Measurements from ENCODE around the gene DBF4B.
"Not testable (repeated sequence)": the region's sequence is repeated elsewhere in the genome, so short reads cannot be mapped to it uniquely, and the experiment has no call there.

DBF4B gene

DNA sequence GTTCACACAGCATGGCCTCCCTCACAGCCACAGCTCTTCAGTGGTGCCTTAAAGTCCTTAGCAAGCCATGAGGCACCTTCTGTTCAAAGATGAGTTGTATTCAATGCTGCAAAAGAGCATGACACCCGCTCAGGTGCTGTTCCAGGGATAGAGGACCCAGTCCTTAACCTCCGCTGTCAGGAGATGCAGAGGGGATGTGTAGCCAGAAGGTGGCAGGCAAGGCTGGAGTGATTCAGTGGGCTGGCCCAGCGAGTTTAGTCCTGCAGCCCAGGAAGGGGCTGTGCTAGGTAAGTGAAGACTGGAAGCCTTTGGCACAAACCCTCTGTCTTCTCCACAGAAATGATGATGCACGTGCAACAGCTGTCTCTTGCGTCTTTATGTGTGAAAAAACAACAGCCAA lies 25.3 kb downstream of the DBF4B start:
- DNase-seq: no peak

DNA sequence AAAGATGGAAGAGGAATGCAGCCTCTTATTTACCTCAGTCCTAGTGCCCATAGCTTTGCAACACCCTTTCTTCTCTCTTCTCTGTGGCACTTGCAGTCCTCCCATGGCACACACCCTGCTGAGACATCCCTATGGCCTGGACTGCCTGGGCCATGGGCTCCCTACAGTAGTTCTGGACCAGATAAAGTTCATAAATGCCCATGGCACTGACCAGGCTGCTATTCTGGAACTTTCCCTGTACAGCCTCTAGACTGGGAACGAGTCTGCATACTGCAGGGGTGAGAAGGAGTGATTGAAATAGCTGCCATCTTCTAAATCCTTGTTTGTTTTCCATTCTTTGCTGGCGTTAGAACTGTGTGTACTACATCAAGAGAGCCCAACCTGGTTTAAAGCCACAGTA lies 25.8 kb downstream of the DBF4B start:
- DNase-seq: no peak

DNA sequence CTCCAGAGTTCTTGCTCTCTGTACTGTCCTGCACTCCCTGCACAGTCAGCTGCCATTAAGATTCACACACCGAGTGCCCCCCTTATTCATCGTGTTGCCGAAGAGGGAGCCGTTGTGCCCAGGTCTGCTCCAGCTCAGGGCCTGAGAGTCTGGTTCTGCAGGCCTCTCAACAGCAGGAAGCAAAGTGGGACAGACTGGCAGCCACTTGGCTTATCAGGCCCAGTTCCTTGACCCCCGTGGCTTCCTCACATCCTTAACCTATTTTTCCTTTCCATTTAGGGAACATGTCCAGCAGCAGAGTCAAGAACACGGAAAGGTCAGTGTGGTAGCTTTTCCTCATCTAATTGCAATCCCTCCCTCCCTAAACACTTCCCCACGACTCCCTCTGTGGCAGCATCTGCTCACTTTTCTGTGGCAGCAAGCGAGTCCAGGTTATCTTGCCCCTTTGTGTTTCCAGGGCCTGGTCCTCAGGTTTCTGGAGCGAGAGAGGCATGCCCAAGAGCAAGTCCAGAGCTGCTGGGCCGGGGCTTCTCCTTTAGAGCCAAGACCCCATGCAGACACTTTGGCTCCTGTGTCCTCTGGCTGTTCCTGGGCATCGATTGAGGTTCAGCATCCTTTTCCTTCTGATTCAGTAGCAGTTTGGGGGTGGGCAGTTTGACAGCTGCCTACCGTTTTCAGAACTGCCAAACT lies 28.2 kb downstream of the DBF4B start:
- no peak for DNase-seq

DNA sequence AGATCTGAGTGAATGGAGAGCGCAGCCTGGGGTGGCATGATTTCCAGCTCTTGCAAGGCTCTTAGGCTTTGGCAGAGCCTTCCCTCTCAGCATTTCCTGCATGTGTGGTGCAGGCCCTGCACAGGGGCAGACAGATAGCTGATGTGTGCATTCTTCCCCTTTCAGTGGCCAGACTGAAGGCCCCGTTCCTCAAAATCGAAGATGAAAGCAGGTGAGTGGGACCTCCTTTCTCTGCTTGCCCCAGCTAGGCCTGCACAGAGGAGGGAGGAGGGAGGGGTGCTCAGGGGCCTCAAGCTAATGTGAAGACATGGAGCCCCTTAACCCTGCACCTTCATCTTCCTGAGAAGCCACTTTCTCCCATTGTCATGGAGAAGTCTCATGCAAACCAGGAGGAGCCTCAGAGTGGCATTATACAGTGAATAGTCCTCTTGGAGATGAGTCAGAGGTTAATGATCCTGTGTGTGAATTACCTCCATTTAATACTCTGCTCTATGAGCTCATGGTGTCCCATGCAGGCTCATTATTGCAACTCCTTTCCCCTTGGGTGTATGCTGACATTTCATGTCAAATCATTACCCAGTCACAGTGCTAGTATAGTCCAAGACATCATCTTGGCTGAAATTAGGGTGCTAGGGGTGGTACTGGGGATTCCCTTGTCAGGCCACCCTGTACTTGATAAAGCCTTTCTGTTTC lies 29.9 kb downstream of the DBF4B start:
- DNase-seq: no peak

DNA sequence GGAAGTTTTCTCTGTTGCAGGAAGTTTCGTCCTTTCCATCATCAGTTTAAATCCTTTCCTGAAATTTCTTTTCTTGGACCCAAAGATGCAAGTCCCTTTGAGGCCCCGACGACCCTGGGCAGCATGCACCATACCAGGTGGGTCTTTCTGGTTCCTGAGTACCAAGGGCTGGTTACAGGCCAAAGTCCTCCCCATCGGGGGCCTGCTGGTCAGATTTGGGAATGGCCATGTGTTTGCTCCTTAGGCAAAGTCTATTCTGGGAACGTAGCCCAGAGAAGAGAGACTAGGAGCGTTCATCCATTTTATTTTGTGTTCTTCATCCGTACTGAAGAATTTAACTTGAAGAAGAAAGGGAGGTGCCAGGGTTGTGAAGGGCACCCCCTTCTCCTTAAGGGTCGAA lies 32.9 kb downstream of the DBF4B start:
- DNase-seq: no peak

DNA sequence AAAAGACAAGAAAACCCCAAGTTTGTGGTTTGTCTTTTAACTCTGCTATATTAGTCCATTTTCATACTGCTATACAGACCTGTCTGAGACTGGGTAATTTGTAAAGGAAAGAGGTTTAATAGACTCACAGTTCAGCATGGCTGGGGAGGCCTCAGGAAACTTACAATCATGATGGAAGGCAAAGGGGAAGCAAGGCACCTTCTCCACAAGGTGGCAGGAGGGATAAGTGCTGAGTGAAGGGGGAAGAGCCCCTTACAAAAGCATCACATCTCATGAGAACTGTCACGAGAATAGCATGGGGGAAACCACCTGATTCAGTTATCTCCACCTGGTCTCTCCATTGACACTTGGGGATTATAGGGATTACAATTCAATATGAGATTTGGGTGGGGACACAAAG lies 36.8 kb downstream of the DBF4B start:
- no peak for DNase-seq

DNA sequence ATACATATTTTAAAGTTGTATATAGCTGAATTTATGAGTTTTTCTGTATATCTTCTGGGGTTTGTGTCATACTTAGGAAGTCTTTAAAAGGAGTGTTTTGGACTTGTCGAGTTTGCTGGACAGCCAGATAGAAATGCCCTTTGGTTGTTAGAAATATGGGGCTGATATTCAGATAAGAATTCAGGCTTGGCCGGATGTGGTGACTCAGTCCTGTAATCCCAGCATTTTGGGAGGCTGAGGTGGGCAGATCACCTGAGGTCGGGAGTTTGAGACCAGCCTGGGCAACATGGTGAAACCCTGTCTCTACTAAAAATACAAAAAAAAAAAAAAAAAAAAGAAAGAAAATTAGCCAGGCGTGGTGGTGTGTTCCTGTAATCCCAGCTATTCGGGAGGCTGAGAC lies 37.3 kb downstream of the DBF4B start:
- DNase-seq: not testable (repeated sequence)

DNA sequence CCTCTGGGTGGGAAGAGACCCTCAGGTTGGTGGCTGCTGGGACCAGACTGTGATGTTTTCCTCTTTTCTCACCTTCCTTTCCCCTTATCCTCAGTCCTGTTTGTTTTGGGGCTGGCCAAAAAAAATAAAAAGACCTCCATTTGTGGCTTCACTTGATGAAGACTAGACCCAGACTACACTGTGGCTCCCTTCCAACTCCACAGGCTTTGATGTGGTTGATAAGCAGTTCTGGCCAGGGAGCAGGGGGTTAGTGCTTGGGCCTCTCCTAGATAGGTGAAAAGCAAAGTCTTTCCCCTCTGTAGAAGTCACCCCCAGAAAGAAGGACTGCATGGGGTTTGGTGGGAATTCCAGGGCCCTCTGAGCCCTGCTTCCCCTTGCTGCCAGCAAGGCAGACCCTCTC lies 39.1 kb downstream of the DBF4B start:
- DNase-seq: no peak

DNA sequence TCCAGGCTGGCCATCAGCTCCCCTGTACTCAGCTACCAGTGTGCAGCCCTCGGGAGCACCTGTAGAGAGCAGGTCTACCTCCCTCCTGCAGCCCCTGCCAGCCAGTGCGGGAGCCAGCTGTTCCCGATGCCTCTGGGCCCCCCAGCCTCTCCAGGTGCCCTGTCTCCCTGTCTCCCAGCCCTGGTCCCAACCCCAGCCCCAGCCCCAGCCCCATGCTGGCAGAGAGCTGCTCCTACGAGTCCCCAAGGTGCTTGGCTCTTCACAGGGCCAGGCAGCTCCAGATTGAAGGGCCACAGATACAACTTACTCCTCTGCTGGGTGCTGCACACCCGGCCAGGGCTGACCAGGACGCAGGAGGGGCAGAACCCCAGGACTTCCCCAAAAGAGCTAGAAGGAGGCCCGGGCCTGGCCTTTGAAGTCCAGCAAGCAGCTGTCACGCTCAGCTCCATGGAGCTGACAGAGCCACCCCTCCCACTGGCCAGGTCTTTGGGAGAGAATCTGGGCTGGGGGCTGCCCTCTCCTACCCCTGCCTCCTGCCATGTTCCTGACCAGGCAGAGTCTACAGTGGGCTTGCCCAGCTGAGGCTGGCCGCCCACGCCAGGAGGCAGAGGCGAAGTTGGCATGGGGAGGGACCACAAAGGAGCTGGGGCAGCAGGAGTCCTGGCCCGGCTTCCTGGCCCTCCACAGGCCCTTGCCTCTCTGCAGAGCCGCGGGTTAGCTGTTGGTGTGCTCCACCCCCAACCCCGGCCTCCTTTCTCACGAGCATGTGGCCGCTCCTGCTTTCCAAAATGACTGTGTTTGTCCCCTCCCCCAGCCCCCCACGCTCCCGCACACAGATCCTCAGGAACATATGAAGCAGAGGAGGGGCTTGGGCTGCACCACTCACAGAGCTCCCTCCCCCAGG lies 40.9 kb downstream of the DBF4B start:
- no peak for DNase-seq

DNA sequence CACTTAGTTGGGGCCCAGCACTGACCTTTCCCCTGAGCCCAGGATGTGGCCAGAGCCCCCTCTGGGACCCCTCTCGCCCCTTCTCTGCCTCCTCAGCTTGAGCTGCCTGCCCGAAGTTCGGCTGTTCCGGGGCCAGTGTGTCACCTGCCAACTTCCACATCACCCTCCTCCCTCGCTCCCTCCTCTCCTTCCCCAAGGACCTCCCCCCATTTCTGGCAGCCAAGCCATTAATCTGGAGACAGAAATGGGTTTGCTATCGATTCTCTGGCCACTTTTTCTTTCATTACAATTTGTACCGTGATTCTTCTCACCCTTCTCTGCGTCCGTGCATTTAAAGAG lies 41.5 kb downstream of the DBF4B start:
- no peak for DNase-seq

DNA sequence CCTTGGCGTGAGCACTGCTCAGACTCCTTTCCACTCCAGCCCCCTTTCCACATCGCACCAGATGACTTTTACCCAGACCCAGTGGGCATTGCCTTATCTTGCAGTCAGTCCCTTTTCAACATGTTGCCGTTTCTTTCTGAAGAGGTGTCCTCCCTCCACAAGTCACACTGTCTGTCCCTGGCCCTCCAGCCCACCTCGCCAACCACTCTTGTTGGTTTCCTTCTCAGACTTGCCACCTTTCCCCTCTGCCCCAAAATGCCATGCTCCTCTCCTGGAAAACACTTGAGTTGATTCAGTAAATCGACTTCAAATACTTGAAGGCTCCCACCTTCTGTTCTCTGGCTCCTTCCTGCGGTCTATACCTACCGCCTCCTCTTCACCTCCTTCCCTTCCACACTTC lies 42.9 kb downstream of the DBF4B start:
- DNase-seq: no peak

DNA sequence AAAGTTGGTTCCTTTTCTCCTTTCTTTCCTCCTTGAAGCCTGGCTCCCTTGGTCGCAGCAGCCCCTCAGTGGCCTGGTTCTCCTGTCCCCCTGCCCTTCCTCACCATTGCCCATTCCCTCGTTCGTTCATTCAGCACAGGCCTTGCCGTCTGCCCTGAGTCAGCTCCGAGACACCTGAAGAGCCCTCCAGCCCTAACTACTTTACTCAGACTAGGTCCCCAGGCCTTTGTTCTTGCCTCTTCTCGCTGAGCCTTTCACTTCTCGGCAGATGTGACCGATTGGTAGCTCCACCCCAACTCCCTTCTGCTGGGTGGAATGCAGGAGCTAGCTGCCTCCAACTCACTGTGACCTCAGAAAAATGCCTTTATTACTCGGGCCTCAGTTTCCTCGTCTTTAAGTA lies 43.3 kb downstream of the DBF4B start:
- no peak for DNase-seq

DNA sequence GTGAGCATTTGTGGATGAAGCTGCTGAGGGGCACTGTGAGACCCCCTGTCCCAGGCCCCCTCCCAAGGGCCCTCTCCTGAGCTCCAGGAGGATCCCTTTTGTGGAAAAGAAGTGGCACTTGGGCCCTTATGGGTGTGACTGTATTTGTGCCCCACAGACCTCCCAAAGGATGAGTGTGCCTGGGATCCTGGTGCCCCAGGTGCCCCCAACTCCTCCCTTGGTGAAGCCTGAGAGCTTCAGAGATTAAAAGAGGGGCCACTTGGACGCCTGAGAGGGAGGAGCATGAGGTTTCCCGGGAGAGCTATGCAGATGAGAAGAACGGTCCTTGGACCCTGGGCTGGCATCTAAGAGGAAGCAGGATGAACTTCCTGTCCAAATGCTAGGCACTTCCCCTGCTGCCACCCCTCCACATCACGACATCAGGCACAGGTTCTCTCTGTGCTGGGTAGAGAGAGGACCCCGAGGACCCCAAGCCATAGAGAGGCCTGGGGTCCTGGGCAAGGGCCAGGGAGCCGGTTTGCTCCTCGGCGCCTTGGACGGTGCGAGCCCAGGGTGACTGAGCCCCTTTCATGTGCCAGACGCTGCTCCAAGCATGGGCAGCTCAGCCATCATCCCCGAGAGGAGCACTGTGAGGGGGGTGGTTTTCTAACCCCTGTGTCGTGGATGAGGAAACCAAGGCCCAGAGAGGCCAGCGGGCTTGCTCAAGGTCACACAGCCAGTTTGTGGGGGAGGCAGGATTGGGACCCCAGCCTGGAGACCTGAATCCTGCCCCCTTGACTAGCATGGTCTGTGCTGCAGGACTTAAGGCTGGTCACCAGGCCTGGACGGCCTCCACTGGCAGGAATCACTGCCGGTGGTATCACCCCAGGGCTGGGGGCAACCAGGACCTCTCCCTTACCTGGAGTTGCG lies 44.7 kb downstream of the DBF4B start:
- no peak for DNase-seq

DNA sequence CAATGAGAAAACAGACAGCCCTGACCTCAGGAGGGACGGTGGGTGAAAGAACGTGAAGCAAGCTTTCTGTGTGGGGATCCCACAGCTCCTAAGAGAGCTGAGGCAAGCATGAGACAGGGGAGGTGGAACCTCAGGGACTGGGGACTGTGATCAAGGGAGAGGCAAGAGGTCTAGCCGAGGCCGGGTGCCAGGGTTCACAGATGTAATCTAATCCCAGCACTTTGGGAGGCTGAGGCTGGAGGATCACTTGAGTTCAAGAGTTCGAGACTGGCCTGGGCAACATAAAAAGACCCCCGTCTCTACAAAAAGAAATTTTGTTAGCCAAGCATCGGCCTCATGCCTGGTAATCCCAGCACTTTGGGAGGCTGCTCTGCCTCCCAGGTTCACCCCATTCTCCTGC lies 45.8 kb downstream of the DBF4B start:
- DNase-seq: no peak

DNA sequence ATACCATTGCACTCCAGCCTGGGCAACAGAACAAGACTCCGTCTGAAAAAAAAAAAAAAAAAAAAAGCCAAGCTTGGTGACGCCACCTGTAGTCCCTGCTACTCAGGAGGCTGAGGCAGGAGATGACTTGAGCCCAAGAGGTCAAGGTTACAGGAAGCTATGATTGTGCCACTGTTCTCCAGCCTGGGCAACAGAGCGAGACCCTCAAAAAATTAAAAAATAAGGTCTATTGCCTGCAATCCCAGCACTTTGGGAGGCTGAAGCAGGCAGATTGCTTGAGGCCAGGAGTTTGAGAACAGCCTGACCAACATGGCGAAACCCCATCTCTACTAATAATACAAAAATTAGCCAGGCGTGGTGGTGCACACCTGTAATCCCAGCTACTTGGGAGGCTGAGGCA lies 46.7 kb downstream of the DBF4B start:
- DNase-seq: not testable (repeated sequence)

DNA sequence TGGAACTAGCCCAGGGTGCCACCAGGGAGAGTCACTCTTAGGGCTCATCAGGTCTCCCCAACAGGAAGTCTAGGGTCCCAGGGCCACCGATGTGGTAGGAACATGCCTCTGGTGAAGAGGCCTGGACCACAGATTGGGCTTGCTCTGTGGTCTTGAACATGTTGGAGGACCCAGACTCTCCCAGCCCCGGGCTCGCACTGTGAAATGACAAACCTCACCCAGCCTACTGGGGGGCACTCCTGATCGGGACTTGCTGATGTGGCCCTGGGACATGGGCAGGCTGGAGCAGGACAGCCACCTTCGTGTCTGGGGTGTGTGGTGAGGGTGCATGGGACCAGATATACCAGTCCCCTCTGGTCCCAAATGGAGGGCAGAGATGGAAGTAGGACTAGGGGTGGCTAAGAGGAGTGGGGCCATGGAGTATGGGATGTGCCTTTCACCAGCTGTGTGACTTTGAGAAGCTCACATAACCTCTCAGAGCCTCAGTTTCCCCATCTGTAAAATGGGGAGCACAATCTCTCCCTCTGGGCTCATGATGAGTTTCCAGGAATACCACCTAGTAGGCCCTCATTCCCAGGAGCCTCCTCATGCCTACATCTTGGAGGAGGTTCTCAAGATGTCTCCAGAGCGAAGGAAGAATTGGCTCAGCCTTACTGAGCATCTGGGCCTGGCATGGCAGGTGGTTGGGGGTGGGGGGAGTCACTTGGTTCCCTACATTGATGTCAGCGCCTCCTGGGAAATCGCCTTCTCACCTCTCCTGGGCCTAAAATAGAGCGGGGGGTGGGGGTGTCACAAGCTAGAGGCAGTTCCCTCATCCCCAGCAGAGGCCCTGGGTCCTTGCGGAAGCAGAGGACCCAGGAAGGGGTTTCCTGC lies 48.8 kb downstream of the DBF4B start:
- DNase-seq: no peak

DNA sequence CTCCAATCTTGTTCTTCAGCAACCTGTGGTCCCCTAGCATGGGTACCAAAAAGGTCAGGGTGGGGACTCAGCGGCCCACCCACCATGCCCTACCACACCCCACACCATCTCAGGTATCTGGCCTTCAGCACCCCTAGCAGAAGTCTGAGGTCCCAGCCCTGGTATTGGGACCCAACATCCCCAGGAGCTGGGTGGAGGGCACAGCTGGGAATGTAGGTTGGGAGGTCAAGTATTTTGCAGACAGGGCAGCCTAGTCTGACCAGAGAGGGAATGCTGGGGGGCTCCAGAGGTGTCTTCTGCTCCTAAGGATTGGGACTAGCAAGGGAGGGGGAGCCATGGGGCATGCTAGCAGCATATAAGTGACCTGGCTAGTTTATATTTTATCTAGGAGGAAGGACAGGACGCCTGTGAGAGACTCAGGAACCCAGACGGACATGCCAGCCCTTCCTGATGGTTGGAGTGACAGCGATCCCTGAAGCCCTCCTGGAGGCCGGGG lies 49.5 kb downstream of the DBF4B start:
- no peak for DNase-seq

DNA sequence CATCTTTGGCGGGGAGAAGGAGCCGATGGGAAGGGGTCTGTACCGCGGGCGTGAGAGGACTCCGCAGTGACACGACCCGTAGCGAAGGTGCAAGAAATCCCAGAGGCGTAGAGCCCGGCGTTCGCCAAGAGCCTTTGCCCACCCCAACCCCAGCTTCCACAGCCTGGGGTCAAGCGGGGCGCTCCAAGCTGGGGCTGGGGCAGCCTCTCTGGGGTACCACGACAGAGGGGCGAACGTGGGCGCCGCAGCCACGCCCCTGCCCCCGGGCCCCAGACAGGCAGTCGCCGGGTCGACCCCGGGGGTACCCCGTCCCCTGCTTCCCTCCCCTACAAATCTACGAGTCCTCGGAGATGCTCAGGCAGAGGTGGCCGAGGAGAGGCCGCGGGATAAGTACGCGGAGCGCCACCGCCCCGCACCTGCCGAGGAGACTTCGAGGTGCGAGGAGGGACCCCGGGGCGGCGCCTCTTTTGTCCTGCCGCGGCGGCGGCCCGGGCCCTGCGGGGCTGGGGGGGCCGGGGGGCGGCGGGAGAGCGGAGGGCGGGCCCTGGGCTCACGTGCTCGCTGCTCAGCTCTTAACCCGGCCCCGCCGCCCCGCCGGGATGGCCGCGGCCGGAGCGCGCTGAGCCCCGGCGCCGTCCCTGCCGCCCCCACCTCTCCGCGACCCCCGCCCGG lies 50.1 kb downstream of the DBF4B start, which contains the start of gene ADAM11:
TSS of gene ADAM11 (plus strand) at position 575 of the 672 bp plus-strand sequence. CDS start 212 bp downstream, outside the sequence.
- no peak for DNase-seq

DNA sequence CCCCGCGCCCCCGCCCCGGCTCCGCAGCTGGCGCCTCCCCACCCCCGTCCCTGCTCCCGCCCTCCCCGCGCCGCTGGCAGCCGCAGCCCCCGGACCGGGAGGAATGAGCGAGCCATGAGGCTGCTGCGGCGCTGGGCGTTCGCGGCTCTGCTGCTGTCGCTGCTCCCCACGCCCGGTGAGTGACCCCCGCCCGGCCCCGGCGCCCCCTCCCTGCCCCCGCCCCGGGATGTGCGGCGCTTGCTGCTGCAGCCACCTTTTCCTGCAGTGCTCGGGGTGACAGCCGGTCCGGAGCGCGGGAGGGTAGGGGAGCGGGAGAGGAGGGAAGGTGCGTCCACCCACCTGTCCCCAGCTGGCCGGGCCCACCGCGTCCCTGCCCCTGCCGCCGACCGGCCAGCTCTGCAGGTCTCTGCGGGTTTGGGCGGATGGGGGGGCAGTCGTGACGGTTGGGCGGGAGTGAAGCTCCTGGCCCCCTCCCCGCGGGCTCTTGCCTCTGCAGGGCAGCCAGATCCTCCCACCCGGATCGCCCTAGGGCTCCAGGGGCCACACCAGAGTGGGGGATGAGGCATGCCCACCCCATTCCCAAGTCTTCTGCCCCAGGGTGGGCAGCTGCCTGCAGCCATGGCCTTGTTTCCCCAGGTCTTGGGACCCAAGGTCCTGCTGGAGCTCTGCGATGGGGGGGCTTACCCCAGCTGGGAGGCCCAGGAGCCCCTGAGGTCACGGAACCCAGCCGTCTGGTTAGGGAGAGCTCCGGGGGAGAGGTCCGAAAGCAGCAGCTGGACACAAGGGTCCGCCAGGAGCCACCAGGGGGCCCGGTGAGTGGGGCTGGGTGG lies 50.8 kb downstream of the DBF4B start:
- DNase-seq: no peak

DNA sequence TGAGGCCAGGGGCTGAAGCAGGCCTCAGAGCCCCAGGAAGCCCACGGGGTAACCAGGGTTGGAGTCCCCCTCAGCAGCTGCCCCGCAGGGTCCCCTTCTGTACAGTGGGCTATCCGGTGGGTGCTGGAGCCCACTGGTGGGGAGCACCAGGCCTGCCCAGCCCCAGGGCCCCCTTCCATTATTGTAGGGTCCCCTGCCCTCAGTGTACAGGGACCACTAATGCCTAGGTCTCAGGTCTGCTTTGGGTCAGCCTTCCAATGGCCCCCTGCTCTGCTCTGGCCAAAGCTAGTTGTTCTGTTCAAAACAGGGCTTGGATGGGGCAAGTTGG lies 51.4 kb downstream of the DBF4B start:
- DNase-seq: no peak
